ENCODE results near the gene ZFR.
A peak's percentile ranks its signal among the peaks of the same experiment; 100 is the strongest.
"Not testable (repeated sequence)": the region's sequence is repeated elsewhere in the genome, so short reads cannot be mapped to it uniquely, and the experiment has no call there.

The ZFR gene

GRCh38 chr5:32315221-32316014, 129.1 kb downstream of the ZFR start:
- no peak for DNase-seq

DNA sequence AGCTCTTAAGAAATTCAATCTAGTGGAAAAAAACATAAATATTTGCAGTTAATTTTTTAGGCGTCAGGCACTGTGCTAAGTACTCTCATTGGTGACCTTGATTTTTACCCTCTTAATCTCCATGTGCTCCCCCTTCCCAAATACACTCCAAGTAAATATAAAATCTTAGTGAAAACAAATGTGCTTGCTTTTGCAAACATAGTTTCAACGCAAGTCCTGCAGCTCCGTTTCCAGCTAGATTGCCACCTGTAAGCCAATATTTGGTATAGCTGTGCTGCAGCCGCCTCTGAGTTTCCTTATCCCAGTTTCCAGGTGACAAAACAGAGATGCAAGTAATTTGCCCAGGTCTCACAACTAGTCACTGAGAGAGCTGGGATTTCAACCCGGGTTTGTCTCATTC, 129.9 kb downstream of the ZFR start:
- no peak for DNase-seq

GRCh38 chr5:32314152-32314488, 130.4 kb downstream of the ZFR start:
- not testable (repeated sequence) for DNase-seq

DNA sequence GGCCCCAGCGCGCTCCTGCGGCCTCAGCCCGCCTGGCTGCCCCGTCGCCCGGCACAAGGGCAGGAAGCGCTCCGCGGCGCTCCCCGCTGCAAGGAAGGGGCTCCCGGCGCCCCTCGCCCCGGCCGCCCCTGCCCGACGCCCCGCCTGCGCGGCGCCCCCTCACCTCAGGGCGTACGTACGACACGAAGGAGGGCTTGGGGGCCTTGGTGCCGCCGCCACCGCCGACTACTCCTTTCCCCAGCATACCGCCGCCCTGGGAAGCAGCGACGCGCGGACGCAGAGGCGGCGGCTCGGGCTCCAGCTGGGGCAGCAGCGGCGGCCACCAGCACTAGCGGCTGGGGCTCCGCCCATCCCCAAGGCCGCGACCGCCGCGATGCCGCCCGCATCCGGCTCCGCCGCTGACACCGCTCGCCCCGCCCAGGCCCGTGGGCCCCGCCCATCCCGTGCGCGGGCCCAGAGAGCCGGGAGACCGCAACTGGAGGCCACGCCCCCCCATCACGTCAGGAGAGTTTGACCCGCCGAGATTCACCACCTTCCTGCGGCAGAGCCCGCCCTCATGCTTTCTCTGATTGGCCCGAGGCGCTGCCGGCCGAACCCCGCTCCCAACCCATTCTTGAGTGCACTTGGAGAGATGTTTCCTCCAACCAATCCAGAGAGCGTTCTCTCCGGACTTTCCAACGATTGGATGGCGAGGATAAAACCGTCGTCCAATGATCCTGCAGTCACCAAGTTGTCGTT, 131.8 kb downstream of the ZFR start, which contains the start of gene MTMR12:
Gene MTMR12, minus strand, starts transcription at position 345 of the 738 bp plus-strand sequence. Its CDS starts 101 bp downstream, at position 244.
- peak; percentile 100 for DNase-seq

DNA sequence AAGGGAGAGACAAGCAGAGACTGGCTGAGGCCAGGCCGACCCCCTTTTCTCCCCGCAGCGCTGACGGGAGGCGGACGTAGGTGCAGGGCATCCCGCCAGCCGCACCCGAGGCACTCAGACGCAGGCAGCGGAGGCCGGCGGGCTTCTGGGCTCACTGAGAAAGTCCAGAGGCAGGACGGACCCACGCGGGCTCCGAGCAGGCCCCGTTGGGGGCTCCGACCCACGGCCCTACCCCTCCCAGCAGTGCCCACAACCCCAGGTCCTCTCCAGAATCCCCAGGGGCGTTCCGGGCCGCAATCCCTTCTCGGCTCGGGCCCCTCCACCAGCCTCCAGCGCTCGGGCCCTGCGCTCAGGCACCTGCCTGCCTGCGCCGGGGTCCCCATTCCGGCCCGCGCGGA, 132.3 kb downstream of the ZFR start:
- peak; percentile 51 for DNase-seq

DNA sequence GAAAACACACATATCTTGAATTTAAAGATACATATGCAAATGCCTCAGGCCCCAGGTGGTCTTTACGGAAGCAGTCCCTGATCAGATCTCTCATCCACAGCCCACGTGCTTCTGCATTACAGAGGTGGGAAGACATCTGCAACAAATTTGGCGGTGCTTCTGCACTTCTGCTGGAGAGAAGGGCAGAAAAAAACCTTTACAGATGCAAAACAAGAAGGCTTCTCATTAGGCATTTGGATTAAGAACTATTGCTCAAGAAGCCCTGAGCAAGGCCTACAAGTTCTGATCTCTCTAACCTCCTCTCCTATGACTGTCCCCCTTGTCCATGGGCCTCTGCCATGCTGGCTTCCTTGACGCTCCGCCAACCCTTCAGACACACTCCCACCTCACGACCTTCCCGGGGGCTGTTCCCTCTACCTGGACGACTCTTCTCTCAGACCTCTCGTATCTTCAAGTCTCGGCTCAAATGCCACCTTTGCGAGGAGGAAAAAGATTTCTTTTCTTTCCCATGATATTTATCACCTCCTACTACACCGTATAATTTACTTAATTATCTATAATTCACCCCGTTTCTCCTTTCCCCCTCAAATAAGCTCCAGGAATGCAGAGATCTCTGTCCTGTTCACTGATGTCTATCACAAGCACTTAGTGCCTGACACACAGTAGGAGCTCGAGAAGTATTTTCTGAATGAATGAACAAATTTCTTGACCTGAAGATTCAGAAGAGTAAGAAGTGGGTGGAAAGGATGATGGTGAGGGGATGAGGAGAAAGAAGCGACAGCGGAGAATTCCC, 132.9 kb downstream of the ZFR start:
- DNase-seq: no peak

GRCh38 chr5:32309761-32310160, 134.8 kb downstream of the ZFR start:
- DNase-seq: no peak

DNA sequence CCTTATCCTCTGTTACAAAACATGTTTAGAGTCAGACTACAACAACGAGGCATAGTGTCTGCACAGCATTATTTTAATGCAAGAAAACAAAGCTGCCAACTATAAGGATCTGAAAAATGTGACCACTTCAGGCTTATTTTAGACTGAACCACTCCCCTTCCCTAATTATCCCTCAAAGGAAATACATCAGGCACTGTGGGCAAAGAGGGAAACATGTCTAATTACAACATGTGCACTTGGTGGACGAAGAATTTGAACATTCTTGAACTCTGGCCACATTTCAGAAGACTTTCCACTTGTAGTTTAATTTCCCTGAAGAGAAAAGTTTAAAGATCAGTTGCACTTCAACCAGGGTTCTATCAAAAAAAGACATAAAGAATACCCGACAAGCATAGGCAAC, 135.6 kb downstream of the ZFR start:
- DNase-seq: no peak

- no peak for DNase-seq
Measured at GRCh38 chr5:32307769-32308194, 136.8 kb downstream of the ZFR start.

GRCh38 chr5:32304622-32305021, 139.9 kb downstream of the ZFR start:
- DNase-seq: no peak
